GM12892 (cell line): Measurements from ENCODE around the gene DOCK1.

Source experiments
- POLR2A ChIP-seq: IDR thresholded peaks from 2 replicates; pipeline ENCODE4 v1.6.1; 2011; ENCODE audit warnings: low read depth, low read length, control low read depth
- POLR2AphosphoS5 ChIP-seq: IDR thresholded peaks from 2 replicates; pipeline ENCODE4 v1.6.1; 2011; ENCODE audit warnings: low read depth, low read length, control low read depth
- TAF1 ChIP-seq: IDR thresholded peaks from 2 replicates; pipeline ENCODE4 v1.6.1; 2011; ENCODE audit warnings: low read depth, mild to moderate bottlenecking, control low read depth, low read length, borderline replicate concordance

GRCh38 chr10:127259347-127259746, 354.1 kb downstream of the DOCK1 start:
- TF ChIP-seq TAF1 = no peak
- TF ChIP-seq POLR2A = no peak
- no peak for TF ChIP-seq POLR2AphosphoS5
